Activated T-helper 9 cell treated with anti-CD3 and anti-CD28 coated beads, Interleukin-2, amount 50 U/mL, for 16 hours (primary cell): ENCODE data around the gene REPS1.
A peak's percentile ranks its signal among the peaks of the same experiment; 100 is the strongest.
"Not testable (repeated sequence)": the region's sequence is repeated elsewhere in the genome, so short reads cannot be mapped to it uniquely, and the experiment has no call there.

Experiments used
- DNase-seq: peaks from one replicate; pipeline ENCODE4 v3.0.0-alpha.2; 2020; ENCODE audit warnings: low read depth

The REPS1 gene, protein sequence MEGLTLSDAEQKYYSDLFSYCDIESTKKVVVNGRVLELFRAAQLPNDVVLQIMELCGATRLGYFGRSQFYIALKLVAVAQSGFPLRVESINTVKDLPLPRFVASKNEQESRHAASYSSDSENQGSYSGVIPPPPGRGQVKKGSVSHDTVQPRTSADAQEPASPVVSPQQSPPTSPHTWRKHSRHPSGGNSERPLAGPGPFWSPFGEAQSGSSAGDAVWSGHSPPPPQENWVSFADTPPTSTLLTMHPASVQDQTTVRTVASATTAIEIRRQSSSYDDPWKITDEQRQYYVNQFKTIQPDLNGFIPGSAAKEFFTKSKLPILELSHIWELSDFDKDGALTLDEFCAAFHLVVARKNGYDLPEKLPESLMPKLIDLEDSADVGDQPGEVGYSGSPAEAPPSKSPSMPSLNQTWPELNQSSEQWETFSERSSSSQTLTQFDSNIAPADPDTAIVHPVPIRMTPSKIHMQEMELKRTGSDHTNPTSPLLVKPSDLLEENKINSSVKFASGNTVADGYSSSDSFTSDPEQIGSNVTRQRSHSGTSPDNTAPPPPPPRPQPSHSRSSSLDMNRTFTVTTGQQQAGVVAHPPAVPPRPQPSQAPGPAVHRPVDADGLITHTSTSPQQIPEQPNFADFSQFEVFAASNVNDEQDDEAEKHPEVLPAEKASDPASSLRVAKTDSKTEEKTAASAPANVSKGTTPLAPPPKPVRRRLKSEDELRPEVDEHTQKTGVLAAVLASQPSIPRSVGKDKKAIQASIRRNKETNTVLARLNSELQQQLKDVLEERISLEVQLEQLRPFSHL

DNA sequence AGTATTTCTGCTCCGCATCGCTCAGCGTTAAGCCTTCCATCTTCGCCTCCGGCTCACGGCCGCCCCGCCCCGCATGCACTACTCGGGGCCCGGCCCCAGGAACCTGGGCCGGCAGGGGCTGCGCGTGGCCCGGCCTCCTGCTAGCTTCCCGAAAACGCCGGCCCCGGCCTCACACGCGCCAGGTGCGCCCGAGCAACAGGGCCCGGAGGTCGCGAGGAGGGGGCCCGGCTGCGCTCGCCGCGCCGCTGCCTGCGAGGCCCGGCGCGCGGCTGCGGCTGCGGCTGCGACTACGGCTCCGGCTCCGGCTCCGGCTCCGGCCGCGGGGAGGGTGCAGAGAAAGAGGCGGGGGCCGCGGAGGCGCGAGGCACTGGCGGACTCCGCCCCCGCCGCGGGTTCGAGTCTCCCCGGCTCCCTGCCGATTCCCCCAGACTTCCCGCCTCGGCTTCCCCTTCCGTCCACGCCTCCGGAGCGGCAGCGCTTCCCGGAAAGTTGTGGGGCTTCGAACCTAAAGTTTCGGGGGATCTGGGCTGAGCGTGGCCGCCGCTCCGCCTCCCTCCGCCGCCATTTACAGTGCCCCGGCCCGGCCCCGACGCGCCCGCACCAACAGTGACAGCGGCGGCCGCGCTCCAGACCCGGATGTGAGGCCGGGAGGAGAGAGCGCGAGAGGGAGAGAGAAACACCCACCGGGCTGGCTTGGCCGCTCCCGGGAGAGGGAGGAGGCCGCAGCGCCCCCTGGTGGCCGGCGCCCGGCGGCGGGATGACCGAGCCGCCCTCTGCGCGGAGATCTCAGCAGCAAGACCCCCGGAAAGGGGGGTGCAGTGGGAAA is at the start of gene REPS1:
Gene REPS1, minus strand, starts transcription at position 611 of the 826 bp plus-strand sequence. Its CDS starts 571 bp downstream, at position 40.
- peak; percentile 90 for DNase-seq

DNA sequence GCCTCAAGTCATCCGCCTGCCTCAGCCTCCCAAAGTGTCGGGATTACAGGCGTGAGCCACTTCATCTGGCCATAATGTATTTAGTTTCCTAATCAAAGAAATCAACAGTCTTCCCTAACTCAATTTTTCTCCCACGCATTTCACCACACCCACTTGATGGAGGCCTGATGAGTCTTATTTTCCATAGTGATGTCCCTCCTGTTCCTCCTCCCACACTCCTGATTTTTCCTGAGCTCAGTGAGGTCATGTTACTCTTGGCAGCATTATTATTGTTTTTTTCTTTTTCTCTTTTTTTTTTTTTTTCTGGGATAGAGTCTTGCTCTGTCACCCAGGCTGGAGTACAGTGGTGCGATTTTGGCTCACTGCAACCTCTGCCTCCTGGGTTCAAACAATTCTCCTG is 49.4 kb upstream of the REPS1 start:
- no peak for DNase-seq

DNA sequence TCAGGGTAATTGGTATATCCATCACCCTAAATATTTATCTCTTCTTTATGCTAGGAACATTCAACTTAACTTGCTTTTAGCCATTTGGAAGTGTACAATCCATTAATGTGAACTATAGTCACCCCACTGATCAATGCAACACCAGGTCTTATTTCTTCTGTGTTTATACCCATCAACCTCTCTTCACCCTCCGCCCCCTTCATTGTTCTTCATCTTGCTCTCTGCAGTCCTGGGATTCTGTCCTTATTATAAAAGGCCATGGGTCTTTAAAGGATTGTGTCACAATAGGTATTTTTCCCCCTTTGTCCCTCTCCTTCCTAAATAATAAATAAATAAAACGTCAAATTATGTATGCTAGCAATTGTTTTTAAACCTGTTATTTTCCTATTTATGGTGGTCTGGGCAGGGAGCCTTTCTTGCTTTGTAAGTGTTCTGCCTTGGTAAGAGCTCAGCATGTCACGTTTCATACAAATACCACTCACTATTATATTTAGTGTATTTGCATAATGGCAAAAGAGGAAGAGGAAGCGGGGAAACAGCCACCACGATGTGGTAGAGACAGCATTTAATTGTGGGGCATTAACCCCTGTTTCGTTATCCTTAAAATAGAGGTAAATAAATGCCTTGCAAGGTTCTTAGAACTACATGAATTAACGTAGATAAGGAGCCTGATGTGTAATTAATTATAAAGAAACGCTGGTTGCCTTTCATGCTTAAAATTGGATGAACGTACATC is 42.3 kb upstream of the REPS1 start:
- no peak for DNase-seq

DNA sequence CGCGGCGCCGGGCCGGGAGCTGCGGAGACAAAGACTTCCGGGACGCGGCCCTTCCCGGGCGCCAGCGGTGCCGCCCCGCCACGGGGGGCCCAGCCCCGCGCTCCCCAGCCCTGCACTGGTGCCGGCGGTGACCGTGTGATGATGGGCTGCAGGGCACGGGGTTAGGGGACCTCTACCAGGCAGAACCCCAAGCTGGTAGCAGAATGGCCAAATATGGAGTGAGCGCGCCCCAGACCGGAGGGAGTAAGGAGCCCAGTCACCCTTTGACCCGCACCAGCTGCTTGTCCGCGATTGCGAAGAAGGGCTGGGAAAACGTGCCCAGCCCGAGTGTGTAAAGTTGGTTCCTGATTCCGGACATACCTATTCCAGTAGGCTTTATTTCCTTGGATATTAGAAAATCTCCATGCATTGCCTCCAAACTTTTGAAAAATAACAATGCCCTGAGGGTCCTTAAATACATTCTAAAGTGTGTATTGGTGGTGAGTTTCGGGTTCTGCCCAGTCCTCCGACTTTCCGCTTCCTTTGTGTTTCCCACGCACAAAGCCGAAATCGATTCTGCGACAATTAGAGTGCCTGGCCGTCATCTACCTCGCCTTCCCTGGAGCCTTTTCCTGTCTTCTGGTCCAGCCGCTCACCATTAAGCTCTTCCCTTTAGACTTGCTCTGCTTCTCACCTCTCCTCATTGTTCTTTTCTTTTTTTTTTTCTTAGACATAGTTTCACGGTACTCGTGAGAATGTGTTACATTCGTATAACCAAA is 41.6 kb upstream of the REPS1 start:
- DNase-seq: peak; percentile 16

DNA sequence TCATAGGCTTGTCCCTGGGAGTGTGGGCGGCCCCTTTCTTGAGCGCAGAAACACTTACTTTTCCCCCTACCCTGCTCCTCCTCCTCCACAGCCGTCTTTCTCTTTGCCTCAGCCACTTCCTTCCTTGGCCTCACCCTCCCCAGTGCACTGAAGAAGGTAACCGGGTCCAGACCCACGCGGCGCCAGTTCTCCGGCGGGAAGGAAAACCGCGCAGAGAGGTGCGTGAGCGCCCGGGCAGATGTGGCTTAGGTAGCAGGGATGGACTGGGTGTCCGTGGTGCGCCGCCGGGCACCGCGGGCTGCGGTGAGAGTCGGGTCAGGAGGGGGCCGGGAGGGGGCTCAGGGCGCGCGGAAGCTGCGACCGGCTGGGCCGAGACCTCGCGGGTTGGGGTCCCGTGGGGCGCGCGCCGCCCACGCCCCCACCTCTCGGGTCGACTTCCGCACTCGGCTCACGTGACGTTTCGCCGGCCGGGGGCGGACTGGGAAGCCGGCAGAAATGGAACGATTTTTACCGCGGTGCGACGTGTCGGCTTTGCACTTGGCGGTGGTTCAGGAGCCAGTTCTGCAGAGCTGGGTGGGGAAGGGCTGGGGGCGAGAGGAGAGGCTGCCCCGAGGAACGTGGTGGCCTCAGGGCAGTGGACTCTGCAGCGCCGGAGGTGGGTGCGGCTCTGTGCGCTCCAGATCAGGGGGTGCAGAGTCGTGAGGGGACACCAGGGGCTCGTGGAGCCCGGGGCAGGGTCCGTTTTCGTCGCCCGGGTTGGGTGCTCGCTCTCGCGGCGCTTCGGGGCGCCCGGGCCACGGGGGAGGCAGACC is 40.8 kb upstream of the REPS1 start, which contains the start of gene ABRACL:
Gene ABRACL, plus strand, starts transcription at position 88 of the 812 bp plus-strand sequence. CDS start 5,416 bp downstream, outside the sequence.
- DNase-seq: peak; percentile 69

DNA sequence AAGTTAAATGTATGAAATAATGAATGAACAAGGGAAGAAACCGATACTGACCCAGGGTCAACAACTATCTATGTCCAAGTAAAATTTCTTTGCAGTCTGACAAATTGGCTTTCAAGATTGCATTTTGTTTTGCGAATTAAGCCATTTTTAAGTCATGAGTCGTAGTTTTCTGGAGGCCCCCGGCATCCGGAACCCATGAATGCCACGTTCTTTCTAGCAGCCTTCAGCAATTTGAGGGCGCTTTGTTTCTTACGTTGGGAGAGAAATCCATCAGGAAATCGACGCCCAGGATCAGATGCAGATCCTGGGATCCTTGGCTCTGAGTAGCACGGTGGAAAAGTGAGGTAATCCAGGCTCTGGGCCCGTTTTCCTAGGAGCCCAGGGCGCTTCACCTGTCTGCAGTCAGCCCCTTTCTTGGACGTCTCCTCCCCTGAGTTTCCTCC is 40.2 kb upstream of the REPS1 start:
- no peak for DNase-seq

DNA sequence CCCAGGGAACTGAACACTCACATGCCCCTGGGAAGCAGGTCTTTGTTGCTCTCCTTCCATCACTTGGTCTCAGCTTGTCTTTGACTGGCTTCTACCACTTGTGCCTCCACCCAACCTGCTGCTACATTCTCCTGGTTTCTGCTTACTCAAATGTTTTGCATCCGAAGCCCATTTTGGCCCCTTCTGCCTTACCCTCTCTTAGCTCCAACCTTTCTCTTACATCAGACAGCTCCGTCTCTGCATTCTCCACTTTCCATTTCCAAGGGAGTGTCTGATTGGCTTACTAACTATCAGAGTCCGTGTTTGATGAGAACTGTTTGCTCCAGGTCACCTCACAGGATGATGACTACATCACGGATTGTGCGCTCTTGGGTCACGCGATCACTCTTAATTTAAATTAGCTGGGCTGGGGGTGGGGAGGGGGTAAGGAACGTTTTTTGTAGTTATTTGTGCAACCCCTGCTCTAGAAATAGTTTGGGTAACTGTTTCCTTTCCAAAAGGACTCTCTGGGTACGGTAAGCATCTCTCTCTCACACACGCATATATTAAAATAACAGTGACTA is 39.6 kb upstream of the REPS1 start:
- peak; percentile 16 for DNase-seq

DNA sequence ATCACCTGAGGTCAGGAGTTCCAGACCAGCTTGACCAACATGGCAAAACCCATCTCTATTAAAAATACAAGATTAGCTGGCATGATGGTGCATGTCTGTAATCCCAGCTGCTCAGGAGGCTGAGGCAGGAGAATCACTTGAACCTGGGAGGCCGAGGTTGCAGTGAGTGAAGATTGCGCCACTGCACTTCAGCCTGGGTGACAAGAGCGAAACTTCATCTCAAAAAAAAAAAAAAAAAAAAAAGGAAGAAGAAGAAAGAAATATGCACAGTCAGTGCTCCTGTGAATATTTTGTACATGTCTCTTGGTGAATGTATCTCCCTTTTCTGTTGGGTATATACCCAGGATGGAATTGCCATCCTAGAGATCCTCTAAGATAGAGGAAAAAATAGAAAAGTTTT is 37.4 kb upstream of the REPS1 start:
- not testable (repeated sequence) for DNase-seq

DNA sequence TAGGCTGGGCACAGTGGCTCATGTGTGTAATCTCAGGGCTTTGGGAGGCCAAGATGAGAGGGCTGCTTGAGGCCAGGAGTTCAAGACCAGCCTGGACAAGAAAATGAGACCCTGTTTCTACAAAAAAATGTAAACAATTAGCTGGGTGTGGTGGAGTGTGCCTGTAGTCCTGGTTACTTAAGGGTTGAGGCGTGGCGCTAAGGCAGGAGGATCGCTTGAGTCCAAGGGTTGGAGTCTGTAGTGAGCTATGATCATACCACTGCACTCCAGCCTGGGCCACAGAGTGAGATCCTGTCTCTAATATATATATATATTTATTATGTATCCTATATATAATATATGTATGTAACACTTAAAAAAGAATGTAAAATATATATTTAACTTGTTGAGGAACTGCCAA is 32.6 kb upstream of the REPS1 start:
- no peak for DNase-seq

DNA sequence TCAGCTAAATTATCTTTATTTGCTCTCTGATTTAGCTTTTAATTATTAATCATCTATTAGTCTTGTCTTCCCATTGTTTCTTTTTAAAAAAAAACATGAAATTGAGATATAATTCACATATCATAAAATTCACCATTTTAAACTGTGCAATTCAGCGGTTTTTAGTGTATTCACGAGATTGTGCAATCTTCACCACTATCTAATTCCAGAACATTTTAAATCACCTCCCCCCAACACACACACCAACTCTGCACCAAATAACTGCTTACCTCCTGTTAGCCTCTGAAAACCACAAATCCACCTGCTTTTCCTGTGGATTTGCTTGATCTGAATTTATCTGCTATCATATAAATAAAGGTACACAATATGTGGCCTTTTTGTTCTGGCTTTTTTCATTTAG is 31.7 kb upstream of the REPS1 start:
- no peak for DNase-seq

DNA sequence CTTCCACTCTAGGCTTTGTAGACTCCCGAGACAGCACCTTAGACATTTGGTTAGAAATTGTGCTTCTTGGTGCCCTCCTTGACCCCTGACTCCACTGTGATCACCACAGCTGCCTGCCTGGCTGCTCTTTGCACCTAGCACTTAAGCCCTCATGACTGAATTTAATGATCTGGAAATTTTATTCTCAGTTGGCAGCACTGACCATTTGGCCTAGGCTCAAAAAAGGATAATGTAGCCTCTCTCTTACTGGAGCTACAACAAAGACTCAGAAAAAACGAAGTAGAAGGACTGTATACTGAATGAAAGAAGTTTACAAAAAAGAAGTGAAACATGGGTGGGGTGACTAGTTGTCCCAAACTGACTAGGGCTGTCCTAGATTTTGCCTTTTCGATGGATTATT is 29.2 kb upstream of the REPS1 start:
- DNase-seq: no peak

DNA sequence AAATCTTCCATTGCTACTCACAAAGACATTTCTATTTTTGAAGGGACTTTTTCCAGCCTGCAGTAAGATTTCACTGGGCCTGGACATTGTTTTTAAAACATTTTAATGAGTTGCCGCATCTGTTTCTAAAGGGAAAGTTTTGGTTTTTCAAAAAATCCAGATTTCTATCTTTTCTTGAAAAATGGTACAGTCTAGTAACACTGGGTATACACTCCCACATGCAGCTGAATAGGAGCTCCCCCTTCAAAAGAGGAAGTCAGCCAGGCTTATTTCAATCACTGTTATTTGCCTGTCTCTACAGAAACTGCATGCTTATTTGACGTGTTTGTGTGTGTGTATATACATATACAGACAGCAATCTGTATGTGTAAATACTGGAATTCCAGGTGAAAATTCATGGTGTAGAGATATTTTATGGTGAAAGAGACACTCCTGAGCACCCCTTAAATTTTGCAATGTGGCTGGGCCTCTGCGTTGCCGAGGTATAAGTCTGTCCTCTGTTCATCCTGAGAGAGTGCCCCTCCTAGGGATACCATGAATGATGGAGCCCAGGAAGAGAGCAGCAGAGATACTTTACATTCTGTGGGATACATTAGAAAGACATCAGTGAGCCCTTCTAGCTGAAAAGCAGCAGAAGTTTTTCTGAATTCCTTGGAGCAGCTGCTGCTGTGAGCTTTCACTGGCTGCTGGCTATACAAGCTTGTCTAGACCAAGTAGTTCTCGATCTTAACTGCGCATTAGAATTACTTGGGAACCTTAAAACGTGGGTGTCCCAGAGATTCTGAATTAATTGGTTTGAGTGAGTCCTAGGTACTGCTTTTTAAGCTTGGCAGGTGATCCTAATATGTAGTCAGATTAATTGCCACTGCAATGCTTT is 28.5 kb upstream of the REPS1 start:
- DNase-seq: no peak

DNA sequence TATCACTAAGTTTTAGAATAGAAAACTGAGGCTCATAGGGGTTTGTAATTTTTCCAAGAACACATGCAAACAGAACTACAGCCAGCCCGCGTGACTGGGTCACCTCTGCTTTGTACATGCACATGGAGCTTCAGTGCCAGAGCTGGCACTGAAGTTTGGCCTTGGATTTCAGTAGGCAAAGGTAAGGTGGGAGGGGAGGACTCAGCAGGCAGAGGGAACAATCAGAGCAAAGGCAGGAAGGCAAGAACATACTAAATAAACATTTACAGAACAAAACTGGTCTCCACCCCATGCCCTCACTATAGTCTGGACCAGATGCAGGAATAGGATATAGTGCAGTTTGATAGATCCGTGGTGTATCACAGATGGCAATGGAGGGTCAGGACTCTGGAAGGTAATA is 26.9 kb upstream of the REPS1 start:
- no peak for DNase-seq

DNA sequence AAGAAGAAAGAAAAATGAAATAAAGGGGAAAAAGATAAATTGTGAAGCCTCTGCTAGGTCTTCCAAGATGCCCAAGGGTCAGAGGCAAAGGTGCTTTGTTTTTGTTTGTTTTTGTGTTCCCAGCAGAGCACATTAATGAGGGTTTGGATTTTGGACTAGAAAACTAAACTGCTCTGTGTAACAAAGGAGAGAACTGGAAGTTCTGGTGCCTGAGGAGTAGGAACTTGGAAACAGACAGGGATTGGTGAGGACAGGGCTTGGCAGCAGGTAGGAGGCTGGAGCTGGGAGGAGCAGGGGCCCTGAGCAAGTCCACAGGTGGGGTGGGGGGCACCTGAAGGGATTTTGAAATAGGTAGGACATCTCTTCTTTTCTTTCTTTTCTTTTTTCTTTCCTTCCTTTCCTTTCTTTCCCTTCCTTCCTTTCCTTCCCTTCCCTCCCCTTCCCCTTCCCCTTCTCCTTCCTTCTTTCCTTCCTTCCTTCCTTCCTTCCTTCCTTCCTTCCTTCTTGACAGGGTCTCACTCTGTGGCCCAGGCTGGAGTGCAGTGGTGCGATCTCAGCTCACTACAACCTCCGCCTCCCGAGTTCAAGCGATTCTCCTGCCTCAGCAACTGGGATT is 25.2 kb upstream of the REPS1 start:
- DNase-seq: no peak

DNA sequence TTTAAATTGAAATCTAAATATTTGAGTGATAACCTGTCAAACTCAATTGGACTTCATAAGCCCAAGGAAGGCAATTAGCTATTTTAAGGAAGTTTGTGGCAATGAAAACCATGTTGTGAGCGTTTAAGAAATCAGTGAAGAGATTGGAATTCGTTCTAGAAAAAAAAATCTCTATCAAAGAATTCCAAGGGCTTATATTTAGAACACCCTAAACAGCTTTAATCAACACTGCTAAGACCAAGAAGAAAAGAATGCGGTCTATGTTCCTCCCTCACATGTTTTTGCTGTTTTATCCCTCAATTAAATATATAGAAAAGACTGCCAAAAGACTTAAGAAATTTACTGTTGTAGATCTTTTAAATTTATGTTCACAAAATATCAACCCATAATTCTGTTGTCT is 23.9 kb upstream of the REPS1 start:
- no peak for DNase-seq

DNA sequence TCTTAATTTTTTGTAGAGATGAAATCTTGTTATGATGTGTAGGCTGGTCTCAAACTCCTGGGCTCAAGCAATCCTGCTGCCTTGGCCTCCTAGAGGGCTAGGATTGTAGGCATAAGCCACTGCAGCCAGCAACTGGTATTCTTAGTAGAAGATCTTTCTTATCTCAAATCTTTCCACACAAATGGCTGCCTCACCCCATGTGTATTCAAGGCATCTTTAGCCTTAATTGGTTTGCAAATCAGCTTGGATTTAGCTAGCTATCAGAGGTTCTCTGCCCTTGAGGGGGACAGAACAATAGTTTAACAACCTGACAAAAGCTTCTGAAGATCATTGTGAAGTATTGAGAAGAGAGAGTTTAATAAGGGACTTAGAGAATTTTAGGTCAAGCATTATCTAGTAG is 22.6 kb upstream of the REPS1 start:
- DNase-seq: no peak

DNA sequence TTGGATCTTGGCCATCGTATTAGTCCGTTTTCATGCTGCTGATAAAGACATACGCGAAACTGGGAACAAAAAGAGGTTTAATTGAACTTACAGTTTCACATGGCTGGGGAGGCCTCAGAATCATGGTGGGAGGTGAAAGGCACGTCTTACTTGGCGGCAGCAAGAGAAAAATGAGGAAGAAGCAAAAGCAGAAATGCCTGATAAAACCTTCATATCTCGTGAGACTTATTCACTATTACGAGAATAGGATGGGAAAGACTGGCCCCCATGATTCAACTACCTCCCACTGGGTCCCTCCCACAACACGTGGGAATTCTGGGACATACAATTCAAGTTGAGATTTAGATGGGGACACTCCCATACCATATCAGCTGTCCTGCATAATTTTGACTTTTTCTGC is 20.1 kb upstream of the REPS1 start:
- no peak for DNase-seq

DNA sequence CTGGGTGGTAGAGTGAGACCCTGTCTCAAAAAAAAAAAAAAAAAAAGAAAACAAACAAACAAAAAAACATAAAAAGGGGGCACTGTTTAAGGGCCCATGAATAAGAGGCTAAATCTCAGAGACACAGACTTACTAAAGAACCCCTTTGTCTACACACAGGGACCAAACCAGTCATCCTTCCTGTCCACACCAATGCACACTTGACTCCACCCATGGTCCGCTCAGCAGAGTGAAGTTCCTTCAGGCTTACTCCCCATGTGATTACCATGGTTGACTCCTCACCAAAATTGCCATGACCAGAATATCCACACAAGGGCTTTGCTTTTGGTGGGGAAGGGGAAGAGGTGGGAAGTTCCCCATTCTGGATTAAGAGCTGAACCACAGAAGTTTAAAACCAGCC is 19.4 kb upstream of the REPS1 start:
- DNase-seq: no peak
